Calu3 (cell line): ENCODE results near the gene BEST1. TPM values are rescaled to one million over a fixed set of nuclear protein-coding genes. Genes with fewer than 3 reads are reported as not detected.

Experiments used
- BruUV-seq: library from RNA; stranded (reverse); fragments of 400-500 nt; replicated peaks from 2 replicates; lab custom pipeline; 2021; lab: Mats Ljungman, UMichigan
- CTCF ChIA-PET: fragments of 300-600 bp; sonication (Branson Sonifier 250); formaldehyde crosslinking; loops from one replicate; lab custom pipeline; 2022; ENCODE audit warnings: antibody characterized with exemption; lab: Charles Lee
- DNase-seq: peaks from one replicate; pipeline ENCODE4 v3.0.0; 2022
- H3K27ac Mint-ChIP-seq: one replicate; pipeline ENCODE4 v1.8.0; 2022; ENCODE audit warnings: mixed read lengths; ENCODE audit not compliant: unreplicated experiment
- H3K27me3 Mint-ChIP-seq: one replicate; pipeline ENCODE4 v1.8.0; 2022; ENCODE audit warnings: mixed read lengths; ENCODE audit not compliant: unreplicated experiment
- H3K36me3 Mint-ChIP-seq: one replicate; pipeline ENCODE4 v1.8.0; 2022; ENCODE audit warnings: mild to moderate bottlenecking, moderate library complexity, mixed read lengths; ENCODE audit not compliant: insufficient read depth, unreplicated experiment
- H3K4me1 Mint-ChIP-seq: one replicate; pipeline ENCODE4 v1.8.0; 2022; ENCODE audit warnings: mild to moderate bottlenecking, low read depth, mixed read lengths; ENCODE audit not compliant: unreplicated experiment
- H3K4me3 Mint-ChIP-seq: one replicate; pipeline ENCODE4 v1.8.0; 2022; ENCODE audit warnings: mild to moderate bottlenecking, low read depth, moderate library complexity, mixed read lengths; ENCODE audit not compliant: unreplicated experiment
- H3K9me3 Mint-ChIP-seq: one replicate; pipeline ENCODE4 v1.8.0; 2022; ENCODE audit warnings: low read depth, mixed read lengths; ENCODE audit not compliant: unreplicated experiment
- intact Hi-C: fragments of 100-400 bp; cut with micrococcal nuclease; formaldehyde crosslinking; loops from one replicate; pipeline ENCODE4 v1.10.0; 2022; ENCODE audit not compliant: unreplicated experiment
- total RNA-seq: library from RNA; stranded (reverse); gene quantifications from 2 replicates; pipeline ENCODE4 v1.2.3, GENCODE V29; 2022
- TF ChIP-seq, protein P1 (sequence below): fragments of 200-600 bp; IDR thresholded peaks from one replicate; pipeline ENCODE4 v1.8.0; 2022; ENCODE audit warnings: antibody characterized with exemption; ENCODE audit not compliant: unreplicated experiment

The BEST1 gene
- total RNA-seq, 1 experiment from 2014 or later: 1.1 TPM

DNA sequence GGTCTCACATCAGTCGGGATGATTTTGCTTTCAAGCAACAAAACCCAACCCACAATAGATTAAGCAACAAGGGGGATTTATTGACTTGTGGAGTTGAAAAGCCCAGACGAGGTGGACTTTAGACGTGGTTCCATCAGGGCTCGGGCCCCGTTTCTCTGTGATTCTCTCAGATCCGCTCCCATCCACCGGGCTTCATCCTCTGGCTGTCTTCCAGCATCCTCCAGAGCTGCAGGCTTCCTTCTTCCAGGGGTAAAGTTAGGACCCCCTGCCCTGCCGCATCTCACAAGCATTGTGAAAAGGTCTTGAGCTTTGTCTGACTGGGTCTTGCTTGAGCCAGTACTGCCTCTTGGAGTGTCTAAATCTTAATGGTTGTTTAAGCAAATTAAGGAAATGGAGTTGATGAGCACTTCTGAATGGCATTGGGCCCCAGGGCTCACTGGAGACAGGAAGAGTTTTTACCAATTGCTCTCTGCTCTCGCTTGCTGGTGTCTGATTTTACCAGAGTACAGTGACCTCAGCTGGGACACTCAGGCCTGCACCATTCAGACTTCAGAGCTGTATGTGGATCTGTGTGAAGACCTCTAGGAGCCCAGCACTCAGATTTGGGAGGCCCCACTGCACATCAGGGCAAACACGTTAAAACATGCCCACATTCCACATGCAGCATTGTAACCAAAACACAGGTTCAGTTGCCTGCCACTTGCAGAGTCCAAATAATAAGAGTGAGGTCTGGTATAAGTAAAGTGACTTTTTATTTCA, 30.8 kb downstream of the BEST1 start:
- Mint-ChIP-seq H3K27me3 (no peaks in the 10 kb centered on the region), H3K9me3 (peaks cover under 1% of the 10 kb centered on the region), H3K27ac (no peak overlapping the region), H3K4me3 (no peak overlapping the region), H3K4me1 (peaks cover 22% of the 10 kb centered on the region), H3K36me3 (peaks cover 7% of the 10 kb centered on the region)
- no TSS peak for BruUV-seq
- TF ChIP-seq, protein P1, sequence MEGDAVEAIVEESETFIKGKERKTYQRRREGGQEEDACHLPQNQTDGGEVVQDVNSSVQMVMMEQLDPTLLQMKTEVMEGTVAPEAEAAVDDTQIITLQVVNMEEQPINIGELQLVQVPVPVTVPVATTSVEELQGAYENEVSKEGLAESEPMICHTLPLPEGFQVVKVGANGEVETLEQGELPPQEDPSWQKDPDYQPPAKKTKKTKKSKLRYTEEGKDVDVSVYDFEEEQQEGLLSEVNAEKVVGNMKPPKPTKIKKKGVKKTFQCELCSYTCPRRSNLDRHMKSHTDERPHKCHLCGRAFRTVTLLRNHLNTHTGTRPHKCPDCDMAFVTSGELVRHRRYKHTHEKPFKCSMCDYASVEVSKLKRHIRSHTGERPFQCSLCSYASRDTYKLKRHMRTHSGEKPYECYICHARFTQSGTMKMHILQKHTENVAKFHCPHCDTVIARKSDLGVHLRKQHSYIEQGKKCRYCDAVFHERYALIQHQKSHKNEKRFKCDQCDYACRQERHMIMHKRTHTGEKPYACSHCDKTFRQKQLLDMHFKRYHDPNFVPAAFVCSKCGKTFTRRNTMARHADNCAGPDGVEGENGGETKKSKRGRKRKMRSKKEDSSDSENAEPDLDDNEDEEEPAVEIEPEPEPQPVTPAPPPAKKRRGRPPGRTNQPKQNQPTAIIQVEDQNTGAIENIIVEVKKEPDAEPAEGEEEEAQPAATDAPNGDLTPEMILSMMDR: no peak
- intact Hi-C loops: no loop called here
- CTCF ChIA-PET: no interaction called here
- no peak for DNase-seq

DNA sequence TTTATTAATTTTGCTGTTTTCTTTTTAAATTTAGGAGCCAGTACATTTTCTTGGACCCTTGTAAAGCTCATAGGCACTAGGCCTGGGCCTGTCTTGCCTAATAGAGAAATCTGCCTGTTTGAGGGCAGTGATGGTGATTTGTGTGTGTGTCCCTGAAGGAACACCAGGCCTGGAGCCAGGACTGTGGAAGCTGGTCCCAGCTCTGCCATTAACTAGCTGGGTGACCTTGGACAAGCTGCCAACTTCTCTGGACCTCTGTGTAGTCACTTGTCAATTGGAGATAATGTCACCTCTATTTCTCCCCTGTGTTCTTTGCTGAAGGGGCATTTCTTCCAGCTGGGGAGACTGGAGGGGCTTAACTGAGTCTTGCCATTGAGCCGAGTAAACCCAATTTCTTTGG, 33.3 kb downstream of the BEST1 start:
- intact Hi-C loops: no loop called here
- H3K4me3 Mint-ChIP-seq: no peak overlapping the region
- BruUV-seq: no TSS peak
- H3K27me3 Mint-ChIP-seq: no peaks in the 10 kb centered on the region
- H3K27ac Mint-ChIP-seq: no peak overlapping the region
- TF ChIP-seq, protein P1: no peak
- H3K4me1 Mint-ChIP-seq: peaks cover 10% of the 10 kb centered on the region
- peaks cover 11% of the 10 kb centered on the region for H3K36me3 Mint-ChIP-seq
- DNase-seq: no peak
- CTCF ChIA-PET: interaction anchor here (0.5 kb wide), 1 partner anchor 223 kb away, joined by 4 read pairs; no protein-coding TSS in a partner anchor
- H3K9me3 Mint-ChIP-seq: peaks cover 13% of the 10 kb centered on the region

DNA sequence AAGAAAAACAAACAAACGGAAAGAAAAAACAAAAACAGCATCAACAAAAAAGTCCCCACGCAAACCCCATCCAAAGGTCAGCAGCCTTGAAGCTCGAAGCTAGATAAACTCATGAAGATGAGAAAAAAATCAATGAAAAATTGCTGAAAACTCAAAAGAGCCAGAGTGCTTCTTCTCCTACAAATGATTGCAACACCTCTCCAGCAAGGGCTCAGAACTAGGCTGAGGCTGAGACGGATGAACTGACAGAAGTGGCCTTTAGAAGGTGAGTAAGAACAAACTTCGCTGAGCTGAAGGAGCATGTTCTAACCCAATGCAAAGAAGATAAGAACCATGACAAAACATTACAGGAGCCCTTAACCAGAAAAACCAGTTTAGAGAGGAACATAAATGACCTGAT, 35.7 kb downstream of the BEST1 start:
- Mint-ChIP-seq H3K27ac (no peak overlapping the region), H3K36me3 (peaks cover 7% of the 10 kb centered on the region), H3K4me3 (peak overlapping the region; percentile 1), H3K9me3 (peaks cover 20% of the 10 kb centered on the region), H3K4me1 (peaks cover 10% of the 10 kb centered on the region), H3K27me3 (no peaks in the 10 kb centered on the region)
- CTCF ChIA-PET: interaction anchor here (1.0 kb wide), 2 partner anchors 9 to 12 kb away, joined by 3 to 4 read pairs; no protein-coding TSS in a partner anchor
- TF ChIP-seq, protein P1: no peak
- DNase-seq: no peak
- no TSS peak for BruUV-seq
- intact Hi-C loops: no loop called here

DNA sequence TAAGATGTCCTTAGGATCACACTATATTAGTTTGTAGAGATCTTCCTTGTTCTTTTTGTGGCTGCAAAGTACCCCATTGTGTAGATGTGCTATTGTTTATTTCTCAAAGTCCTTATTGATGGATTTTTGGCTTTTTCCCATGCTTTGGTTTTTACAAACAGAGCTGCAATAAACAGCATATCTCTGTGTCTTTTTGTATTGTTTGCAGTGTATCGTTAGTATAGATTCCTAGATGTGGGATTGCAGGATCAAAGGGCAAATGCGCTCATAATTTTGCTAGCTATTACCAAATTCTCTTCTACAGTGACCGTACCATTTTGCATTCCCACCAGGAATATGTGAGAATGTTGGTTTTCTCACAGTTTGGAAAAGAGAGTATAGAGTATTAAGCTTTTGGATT, 44.8 kb downstream of the BEST1 start:
- CTCF ChIA-PET: interaction anchor here (0.6 kb wide), 1 partner anchor 12 kb away, joined by 7 read pairs; no protein-coding TSS in a partner anchor
- intact Hi-C loops: no loop called here
- Mint-ChIP-seq H3K4me1 (no peaks in the 10 kb centered on the region), H3K27me3 (no peaks in the 10 kb centered on the region), H3K4me3 (no peak overlapping the region), H3K27ac (no peak overlapping the region), H3K36me3 (no peaks in the 10 kb centered on the region), H3K9me3 (peaks cover 10% of the 10 kb centered on the region)
- no peak for DNase-seq
- BruUV-seq: no TSS peak
- TF ChIP-seq, protein P1: no peak
